ENCODE results near the gene DOK6. TPM values are rescaled to one million over a fixed set of nuclear protein-coding genes. Genes with fewer than 3 reads are reported as not detected.

The DOK6 gene
- total and polyA plus RNA-seq, 2 experiments from 2014 or later: 0.29 to 0.42 TPM

GRCh38 chr18:69401226-69401971, 711 bp downstream of the DOK6 start:
- no peaks in the 10 kb centered on the region for H4K20me1 ChIP-seq (replicated peaks; ENCODE audit: insufficient read depth)
- H3K4me3 ChIP-seq: peak overlapping the region; percentile 68
- ATAC-seq (peak; percentile 29), DNase-seq (ENCODE audit: low spot score) (peak; percentile 31)
- Mint-ChIP-seq H3K27me3 (ENCODE audit: insufficient read depth, low read depth, poor library complexity) (peaks cover 32% of the 10 kb centered on the region), H3K27ac (no peak overlapping the region), H3K9me3 (no peaks in the 10 kb centered on the region; the same call in 2 of the 3 replicates), H3K4me1 (peaks cover 33% of the 10 kb centered on the region), H3K4me3 (peak overlapping the region; percentile 82), H3K36me3 (ENCODE audit: low read depth) (no peaks in the 10 kb centered on the region; the same call in 2 of the 3 replicates)
- peak overlapping the region; percentile 95 for H2AFZ ChIP-seq
- no peaks in the 10 kb centered on the region for H3K36me3 ChIP-seq (ENCODE audit: insufficient read depth)
- H3K4me1 ChIP-seq (ENCODE audit: insufficient read depth): peaks cover 33% of the 10 kb centered on the region
- H3K79me2 ChIP-seq (replicated peaks; ENCODE audit: insufficient read depth): no peaks in the 10 kb centered on the region
- H3K9me2 ChIP-seq (ENCODE audit: insufficient read depth): no peaks in the 10 kb centered on the region
- no peak overlapping the region for H3K27ac ChIP-seq (ENCODE audit: low read depth)
- H3K4me2 ChIP-seq: peak overlapping the region; percentile 88
- no peak for TF ChIP-seq JUNB (IDR thresholded peaks at IDR 0.05; ENCODE audit: unreplicated experiment)
- peak; percentile 73 for TF ChIP-seq EZH2 (IDR thresholded peaks at IDR 0.05; ENCODE audit: low read depth, unreplicated experiment)
- H3K27me3 ChIP-seq (ENCODE audit: insufficient read depth): peaks cover 55% of the 10 kb centered on the region
- no peaks in the 10 kb centered on the region for H3F3A ChIP-seq (replicated peaks; ENCODE audit: low read depth)

- H3K4me3 ChIP-seq: peak overlapping the region; percentile 68
- no peaks in the 10 kb centered on the region for H3F3A ChIP-seq (replicated peaks; ENCODE audit: low read depth)
- H3K27ac ChIP-seq (ENCODE audit: low read depth): no peak overlapping the region
- no peaks in the 10 kb centered on the region for H3K79me2 ChIP-seq (replicated peaks; ENCODE audit: insufficient read depth)
- peak overlapping the region; percentile 88 for H3K4me2 ChIP-seq
- no peaks in the 10 kb centered on the region for H4K20me1 ChIP-seq (replicated peaks; ENCODE audit: insufficient read depth)
- peaks cover 55% of the 10 kb centered on the region for H3K27me3 ChIP-seq (ENCODE audit: insufficient read depth)
- Mint-ChIP-seq H3K36me3 (ENCODE audit: low read depth) (no peaks in the 10 kb centered on the region; the same call in 2 of the 3 replicates), H3K9me3 (no peaks in the 10 kb centered on the region; the same call in 2 of the 3 replicates), H3K4me3 (peak overlapping the region; percentile 82), H3K27me3 (ENCODE audit: insufficient read depth, low read depth, poor library complexity) (peaks cover 32% of the 10 kb centered on the region), H3K27ac (no peak overlapping the region), H3K4me1 (peaks cover 32% of the 10 kb centered on the region)
- no peak for TF ChIP-seq EZH2phosphoT487 (IDR thresholded peaks at IDR 0.05; ENCODE audit: unreplicated experiment)
- no peak for TF ChIP-seq POLR2AphosphoS5 (IDR thresholded peaks at IDR 0.05; ENCODE audit: low read depth)
- TF ChIP-seq EZH2 (IDR thresholded peaks at IDR 0.05; ENCODE audit: low read depth, unreplicated experiment): peak; percentile 85
- H3K9me2 ChIP-seq (ENCODE audit: insufficient read depth): no peaks in the 10 kb centered on the region
- H3K36me3 ChIP-seq (ENCODE audit: insufficient read depth): no peaks in the 10 kb centered on the region
- H3K4me1 ChIP-seq (ENCODE audit: insufficient read depth): peaks cover 29% of the 10 kb centered on the region
- DNase-seq (ENCODE audit: low spot score): peak; percentile 14
- ATAC-seq: peak; percentile 31
- H2AFZ ChIP-seq: peak overlapping the region; percentile 95
Measured at GRCh38 chr18:69401972-69402532, 1.4 kb downstream of the DOK6 start.

GRCh38 chr18:69402533-69402989, 1.9 kb downstream of the DOK6 start:
- DNase-seq (ENCODE audit: low spot score) (peak; percentile 54), ATAC-seq (peak; percentile 53)
- Mint-ChIP-seq H3K4me3 (peak overlapping the region; percentile 82), H3K27me3 (ENCODE audit: insufficient read depth, low read depth, poor library complexity) (peaks cover 32% of the 10 kb centered on the region), H3K9me3 (no peaks in the 10 kb centered on the region; the same call in 2 of the 3 replicates), H3K27ac (no peak overlapping the region), H3K36me3 (ENCODE audit: low read depth) (no peaks in the 10 kb centered on the region; the same call in 2 of the 3 replicates), H3K4me1 (peaks cover 29% of the 10 kb centered on the region)
- peaks cover 24% of the 10 kb centered on the region for H3K4me1 ChIP-seq (ENCODE audit: insufficient read depth)
- H3K9me2 ChIP-seq (ENCODE audit: insufficient read depth): no peaks in the 10 kb centered on the region
- no peaks in the 10 kb centered on the region for H3F3A ChIP-seq (replicated peaks; ENCODE audit: low read depth)
- H3K36me3 ChIP-seq (ENCODE audit: insufficient read depth): no peaks in the 10 kb centered on the region
- peak overlapping the region; percentile 88 for H3K4me2 ChIP-seq
- H3K27ac ChIP-seq (ENCODE audit: low read depth): no peak overlapping the region
- peaks cover 55% of the 10 kb centered on the region for H3K27me3 ChIP-seq (ENCODE audit: insufficient read depth)
- H2AFZ ChIP-seq: peak overlapping the region; percentile 95
- H3K4me3 ChIP-seq: peak overlapping the region; percentile 68
- no peaks in the 10 kb centered on the region for H4K20me1 ChIP-seq (replicated peaks; ENCODE audit: insufficient read depth)
- H3K79me2 ChIP-seq (replicated peaks; ENCODE audit: insufficient read depth): no peaks in the 10 kb centered on the region
- TF ChIP-seq JUNB (IDR thresholded peaks at IDR 0.05; ENCODE audit: unreplicated experiment) (no peak), EZH2phosphoT487 (IDR thresholded peaks at IDR 0.05; ENCODE audit: unreplicated experiment) (no peak), STAT1 (IDR thresholded peaks at IDR 0.05; ENCODE audit: unreplicated experiment) (no peak), REST (IDR thresholded peaks at IDR 0.05; ENCODE audit: unreplicated experiment) (no peak)
